SU-DHL-6 (cell line): ENCODE measurements around the gene SMIM41.

ENCODE experiments used
- H2AFZ ChIP-seq: fragments of 200-600 bp; sonication (generic); 2 replicates; pipeline ENCODE4 v1.6.1; 2014; ENCODE audit warnings: low read depth, mild to moderate bottlenecking, moderate library complexity, mixed read lengths, antibody characterized with exemption, low read length; ENCODE audit not compliant: severe bottlenecking
- H3F3A ChIP-seq: fragments of 200-600 bp; shearing (Covaris generic); 2 replicates; pipeline ENCODE4 v1.6.0; 2016; ENCODE audit warnings: antibody characterized with exemption, mild to moderate bottlenecking; ENCODE audit not compliant: insufficient read depth
- H3K27ac ChIP-seq: fragments of 200-600 bp; sonication (generic); 2 replicates; pipeline ENCODE4 v1.5.1; 2016; ENCODE audit warnings: low read depth, mild to moderate bottlenecking, low read length, moderate library complexity, mixed read lengths
- H3K27me3 ChIP-seq: fragments of 200-600 bp; sonication (generic), shearing (Covaris generic); 2 replicates; pipeline ENCODE4 v1.6.0; 2014; ENCODE audit warnings: mild to moderate bottlenecking, low read length
- H3K36me3 ChIP-seq: fragments of 200-600 bp; sonication (generic); 2 replicates; pipeline ENCODE4 v1.6.1; 2014; ENCODE audit warnings: mild to moderate bottlenecking, low read length, mixed read lengths
- H3K4me2 ChIP-seq: fragments of 300-600, 200-600 bp; shearing (Covaris generic), sonication (generic); 2 replicates; pipeline ENCODE4 v1.6.0; 2014; ENCODE audit warnings: low read length, low read depth, mild to moderate bottlenecking; ENCODE audit not compliant: poor library complexity, severe bottlenecking
- H3K4me3 ChIP-seq: fragments of 200-600 bp; sonication (generic); 2 replicates; pipeline ENCODE4 v1.5.1; 2014; ENCODE audit warnings: antibody characterized with exemption, low read length, mild to moderate bottlenecking, mixed read lengths; ENCODE audit not compliant: insufficient read depth, poor library complexity, severe bottlenecking
- H3K79me2 ChIP-seq: fragments of 200-600 bp; sonication (generic); 2 replicates; pipeline ENCODE4 v1.6.1; 2014; ENCODE audit warnings: mild to moderate bottlenecking, low read length, moderate library complexity; ENCODE audit not compliant: insufficient read depth
- H3K9ac ChIP-seq: fragments of 200-600 bp; sonication (generic); 2 replicates; pipeline ENCODE4 v1.7.0; 2014; ENCODE audit warnings: mild to moderate bottlenecking, low read length
- H3K9me2 ChIP-seq: fragments of 200-600 bp; sonication (generic); replicated peaks from 2 replicates; pipeline ENCODE4 v1.6.1; 2014; ENCODE audit warnings: low read length; ENCODE audit not compliant: insufficient read depth
- H3K9me3 ChIP-seq: fragments of 200-600 bp; sonication (generic); 2 replicates; pipeline ENCODE4 v1.6.1; 2014; ENCODE audit warnings: low read length, mixed read lengths; ENCODE audit not compliant: insufficient read depth
- H4K20me1 ChIP-seq: fragments of 200-600 bp; sonication (generic); 2 replicates; pipeline ENCODE4 v1.6.1; 2014; ENCODE audit warnings: low read depth, mild to moderate bottlenecking, antibody characterized with exemption, low read length, moderate library complexity, mixed read lengths
- CTCF ChIP-seq: fragments of 200-600 bp; sonication (generic); IDR thresholded peaks from one replicate; pipeline ENCODE4 v1.5.1; 2017; ENCODE audit warnings: antibody characterized with exemption, mild to moderate bottlenecking, low read length, moderate library complexity; ENCODE audit not compliant: insufficient read depth, poor library complexity, severe bottlenecking
- EZH2phosphoT487 ChIP-seq: fragments of 200-600 bp; sonication (generic), shearing (Covaris generic); conservative IDR thresholded peaks from 2 replicates; pipeline ENCODE4 v1.6.1; 2018; ENCODE audit warnings: mild to moderate bottlenecking, antibody characterized with exemption, low read length, moderate library complexity, mixed read lengths

The SMIM41 gene

GRCh38 chr12:52152905-52153317 lies 73.4 kb downstream of the SMIM41 start:
- Histone ChIP-seq H2AFZ (no peak overlapping the region), H3K9me2 (no peaks in the 10 kb centered on the region), H3K27ac (no peak overlapping the region), H3K9ac (no peak overlapping the region), H3K79me2 (no peaks in the 10 kb centered on the region), H3K36me3 (no peaks in the 10 kb centered on the region), H3K27me3 (no peaks in the 10 kb centered on the region), H3K4me2 (no peak overlapping the region), H3K9me3 (no peaks in the 10 kb centered on the region), H3K4me3 (no peak overlapping the region), H3F3A (no peaks in the 10 kb centered on the region), H4K20me1 (no peaks in the 10 kb centered on the region)
- TF ChIP-seq CTCF (no peak), EZH2phosphoT487 (no peak)

DNA sequence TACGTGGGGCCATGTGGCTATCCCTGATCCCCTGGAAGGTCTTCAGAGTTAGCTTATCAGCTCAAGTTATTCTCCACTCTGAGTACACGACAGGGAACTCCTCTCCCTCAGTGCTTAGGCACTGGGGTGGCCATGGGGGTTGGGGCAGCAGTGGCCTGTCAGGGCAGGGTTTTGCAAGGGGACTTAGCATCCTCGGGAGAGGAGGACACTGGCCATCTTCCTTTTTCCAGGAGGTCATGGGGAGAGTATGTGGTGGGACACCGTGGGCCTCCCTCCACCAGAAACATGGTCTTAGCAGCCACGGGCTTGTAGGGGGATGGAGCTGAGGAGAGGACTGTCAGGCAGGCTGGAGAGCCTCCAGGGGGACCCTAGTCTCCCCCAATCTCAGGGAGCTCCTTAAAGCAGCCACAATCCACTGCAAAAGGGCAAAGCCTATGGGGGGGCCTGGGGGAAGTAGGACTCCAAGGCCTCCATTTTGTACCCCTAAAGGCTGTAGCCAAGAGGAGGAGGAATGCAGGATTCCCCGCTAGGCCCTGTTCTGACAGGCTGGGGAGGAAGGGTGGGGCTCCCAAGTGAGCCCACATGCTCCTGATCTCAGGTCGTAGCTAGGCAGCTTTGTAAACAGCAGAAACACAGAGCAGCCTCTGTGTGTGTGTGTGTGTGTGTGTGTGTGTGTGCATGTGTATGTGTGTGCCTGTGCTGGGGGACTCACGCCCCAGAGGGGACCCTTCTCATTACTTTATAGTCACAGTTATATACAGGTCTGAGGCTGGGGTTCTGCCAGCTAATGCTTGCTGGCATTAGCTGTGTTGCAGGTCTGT lies 75.8 kb downstream of the SMIM41 start:
- TF ChIP-seq EZH2phosphoT487 = no peak
- TF ChIP-seq CTCF = no peak
- Histone ChIP-seq H3K9ac (no peak overlapping the region), H3K9me3 (no peaks in the 10 kb centered on the region)

DNA sequence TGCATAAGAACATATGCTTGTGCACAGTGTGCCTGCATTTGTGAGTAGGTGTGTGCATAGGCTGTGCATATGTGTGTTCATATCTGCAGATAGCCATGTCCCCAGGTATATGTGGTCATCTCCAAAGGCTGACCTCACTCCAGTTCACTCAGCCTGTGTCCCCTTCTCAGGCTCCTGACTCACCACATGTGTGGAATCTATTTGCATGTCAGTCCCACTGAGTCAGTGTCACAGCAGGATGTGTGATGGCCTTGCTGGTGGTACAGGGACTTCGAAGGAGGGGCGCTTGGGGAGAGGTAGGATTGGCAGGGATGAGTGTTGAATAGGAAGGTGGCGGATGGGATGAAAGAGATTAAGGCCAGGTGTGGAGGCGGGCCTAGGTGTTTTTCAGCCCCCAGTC lies 76.8 kb downstream of the SMIM41 start:
- Histone ChIP-seq H4K20me1 (no peaks in the 10 kb centered on the region), H3K36me3 (no peaks in the 10 kb centered on the region), H3F3A (no peaks in the 10 kb centered on the region), H3K27ac (no peak overlapping the region), H3K9me3 (no peaks in the 10 kb centered on the region), H2AFZ (no peak overlapping the region), H3K4me2 (no peak overlapping the region), H3K9ac (no peak overlapping the region), H3K79me2 (no peaks in the 10 kb centered on the region), H3K4me3 (no peak overlapping the region), H3K9me2 (no peaks in the 10 kb centered on the region), H3K27me3 (no peaks in the 10 kb centered on the region)
- no peak for TF ChIP-seq EZH2phosphoT487
- TF ChIP-seq CTCF = no peak

More for the DNA sequence above, 75.8 kb downstream of the SMIM41 start:
- H4K20me1 ChIP-seq = no peaks in the 10 kb centered on the region
- H3F3A ChIP-seq = no peaks in the 10 kb centered on the region
- no peaks in the 10 kb centered on the region for H3K79me2 ChIP-seq
- no peak overlapping the region for H3K27ac ChIP-seq
- H2AFZ ChIP-seq = no peak overlapping the region
- no peak overlapping the region for H3K4me2 ChIP-seq
- H3K36me3 ChIP-seq = no peaks in the 10 kb centered on the region
- H3K27me3 ChIP-seq = no peaks in the 10 kb centered on the region
- no peak overlapping the region for H3K4me3 ChIP-seq
- no peaks in the 10 kb centered on the region for H3K9me2 ChIP-seq
